ENCODE measurements around the gene HS3ST3B1.

HS3ST3B1 gene

DNA sequence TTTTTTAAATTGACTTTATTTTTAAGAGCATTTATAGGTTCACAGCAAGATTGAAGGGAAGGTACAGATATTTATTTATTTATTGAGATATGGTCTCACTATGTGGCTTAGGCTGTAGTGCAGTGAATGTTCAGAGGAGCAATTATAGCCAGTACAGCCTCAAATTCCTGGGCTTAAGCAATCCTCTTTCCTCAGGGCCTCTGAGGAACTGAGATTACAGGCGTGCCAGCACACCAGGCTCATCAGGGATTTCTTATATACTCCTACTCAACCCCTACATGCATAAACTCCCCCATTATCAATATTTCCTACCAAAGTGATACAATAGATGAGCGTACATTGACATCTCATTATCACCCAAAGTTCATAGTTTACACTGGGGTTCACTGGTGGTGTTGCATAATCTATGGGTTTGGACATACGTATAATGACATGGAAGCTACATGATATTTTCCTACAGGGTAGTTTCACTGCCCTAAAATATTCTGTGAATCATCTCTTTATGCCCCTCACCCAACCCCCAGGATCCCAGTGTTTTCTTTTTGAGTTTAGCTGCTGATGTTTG, 33.5 kb downstream of the HS3ST3B1 start:
- no peak for TF ChIP-seq CTCF (IDR thresholded peaks at IDR 0.05; ENCODE audit: insufficient read depth, low read depth, low read length, missing control alignments)
- H3K4me3 ChIP-seq (ENCODE audit: low read length), result no peak overlapping the region
- no peak for DNase-seq (ENCODE audit: low read depth)

- TF ChIP-seq CTCF (IDR thresholded peaks at IDR 0.05; ENCODE audit: insufficient read depth, low read depth, low read length, missing control alignments), result no peak
- DNase-seq (ENCODE audit: low read depth), result no peak
- no peak overlapping the region for H3K4me3 ChIP-seq (ENCODE audit: low read length)
Observed at GRCh38 chr17:14334919-14335318, 34.0 kb downstream of the HS3ST3B1 start.

- no peak for DNase-seq (ENCODE audit: low read depth)
- TF ChIP-seq CTCF (IDR thresholded peaks at IDR 0.05; ENCODE audit: insufficient read depth, low read depth, low read length, missing control alignments), result no peak
- no peak overlapping the region for H3K4me3 ChIP-seq (ENCODE audit: low read length)
Observed at GRCh38 chr17:14336418-14336817, 35.5 kb downstream of the HS3ST3B1 start.

GRCh38 chr17:14337596-14338079, 36.8 kb downstream of the HS3ST3B1 start:
- no peak for DNase-seq (ENCODE audit: low read depth)
- H3K4me3 ChIP-seq (ENCODE audit: low read length), result no peak overlapping the region
- no peak for TF ChIP-seq CTCF (IDR thresholded peaks at IDR 0.05; ENCODE audit: insufficient read depth, low read depth, low read length, missing control alignments)

DNA sequence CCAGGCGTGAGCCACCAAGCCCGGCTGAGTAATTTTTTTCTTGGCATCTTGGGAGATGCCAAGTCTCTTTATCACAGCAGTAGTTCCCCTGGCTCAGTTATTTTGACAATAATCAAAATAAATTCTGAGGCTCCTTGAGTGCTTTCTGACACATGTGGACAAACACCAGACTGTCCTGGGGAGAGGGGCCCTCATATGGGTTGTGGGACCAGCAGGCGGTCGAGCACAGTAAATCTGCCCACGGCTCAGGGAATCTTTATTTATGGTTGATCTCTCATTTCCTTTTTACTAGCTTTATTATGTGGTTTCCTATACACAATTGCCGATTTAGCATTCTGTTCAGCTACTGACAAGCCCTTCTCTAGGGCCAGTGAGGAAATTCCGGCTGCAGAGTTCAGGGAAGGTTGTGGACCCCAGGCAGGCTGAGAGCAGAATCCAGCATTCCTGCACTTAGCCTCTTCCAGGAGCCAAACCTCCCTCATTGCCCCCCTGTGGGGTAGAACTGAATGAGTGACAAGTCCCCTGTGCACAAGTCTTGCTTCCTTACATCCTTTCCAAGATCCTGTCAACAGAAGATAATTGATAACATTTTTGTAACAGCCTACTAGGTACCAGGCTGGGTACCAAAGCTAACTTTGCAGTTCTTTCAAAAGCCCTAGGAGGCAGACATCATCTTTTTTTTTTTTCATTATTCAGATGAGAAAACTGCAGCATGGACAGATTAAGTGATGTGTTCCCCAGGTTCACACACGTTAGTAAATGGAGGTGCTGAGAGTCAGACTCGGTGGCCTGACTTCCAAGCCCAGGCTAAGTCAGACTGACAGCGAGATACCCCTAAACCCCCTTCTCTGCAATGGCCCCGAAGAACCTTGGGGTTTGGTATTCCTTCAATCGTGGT, 40.2 kb downstream of the HS3ST3B1 start:
- DNase-seq (ENCODE audit: low read depth), result no peak
- H3K4me3 ChIP-seq (ENCODE audit: low read length), result no peak overlapping the region
- no peak for TF ChIP-seq CTCF (IDR thresholded peaks at IDR 0.05; ENCODE audit: insufficient read depth, low read depth, low read length, missing control alignments)

DNA sequence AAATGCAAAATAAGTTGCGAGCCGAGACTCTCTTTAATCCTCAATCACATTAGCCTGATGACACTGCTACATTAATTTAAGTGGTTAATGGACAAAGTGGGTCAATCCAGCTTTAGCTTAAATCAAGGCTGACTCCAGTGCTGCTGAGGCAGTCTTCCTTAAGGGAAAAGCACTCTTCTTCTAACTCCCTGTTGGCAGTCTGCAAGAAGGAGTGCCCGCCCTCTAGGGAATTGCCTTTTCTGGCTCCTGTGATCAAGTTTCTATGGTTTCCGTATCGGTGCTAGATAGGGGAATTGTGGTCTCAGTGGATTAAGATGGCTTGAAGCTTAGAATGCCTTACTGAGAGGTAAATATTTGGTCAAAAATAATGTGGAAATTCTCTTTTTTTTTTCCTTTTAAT, 41.0 kb downstream of the HS3ST3B1 start:
- no peak for TF ChIP-seq CTCF (IDR thresholded peaks at IDR 0.05; ENCODE audit: insufficient read depth, low read depth, low read length, missing control alignments)
- DNase-seq (ENCODE audit: low read depth), result no peak
- no peak overlapping the region for H3K4me3 ChIP-seq (ENCODE audit: low read length)

Measured in epithelial cell of esophagus (primary cell).